Measurements from ENCODE around the gene TEX13D. TPM values are rescaled to one million over a fixed set of nuclear protein-coding genes. Genes with fewer than 3 reads are reported as not detected.

TEX13D gene
- total and polyA plus RNA-seq, 2 of the 8 experiments (the other 6 are each of a cell fraction or from before 2014, with no cell fraction given), result 0.03 to 0.07 TPM

GRCh38 chrX:124307253-124307907 is 25.1 kb upstream of the TEX13D start:
- ChIA-PET POLR2A (ENCODE audit: partially characterized antibody) (no interaction called here), CTCF (ENCODE audit: partially characterized antibody) (interaction anchor here (0.8 kb wide), 1 partner anchor 11 kb away, joined by 3 read pairs; no protein-coding TSS in a partner anchor)
- no peak overlapping the region for H3K14ac ChIP-seq (ENCODE audit: insufficient read length)
- H4K91ac ChIP-seq (replicated peaks; ENCODE audit: insufficient read length, low read length), result no peak overlapping the region
- no peak for FAIRE-seq
- H2AK5ac ChIP-seq (ENCODE audit: low read depth, low read length), result no peak overlapping the region
- H3K56ac ChIP-seq (replicated peaks; ENCODE audit: insufficient read length, low read depth, low read length), result no peak overlapping the region
- no peak overlapping the region for H2AFZ ChIP-seq (ENCODE audit: low read length)
- H3K9me3 ChIP-seq (ENCODE audit: insufficient read depth in 2 of 2, low read depth in 1 of 2, low read length in 1 of 2), result no peaks in the 10 kb centered on the region
- H3K23ac ChIP-seq (ENCODE audit: insufficient read length), result no peak overlapping the region
- H3K79me1 ChIP-seq (ENCODE audit: low read depth, low read length), result no peaks in the 10 kb centered on the region
- no peak for DNase-seq (ENCODE audit: low read depth in 1 of 2, low spot score in 2 of 2)
- H3K4me3 ChIP-seq (ENCODE audit: extremely low read depth in 1 of 4, insufficient read depth in 2 of 4, low read depth in 3 of 4, low read length in 4 of 4), result no peak overlapping the region
- WGBS, 2 experiments (ENCODE audit: extremely low coverage in 1 of 2, insufficient coverage in 1 of 2, insufficient read length in 1 of 2, insufficient replicate concordance in 2 of 2, low coverage in 1 of 2, low lambda C conversion rate in 2 of 2, missing lambda C conversion rate in 1 of 2), result 100% methylated on average over 2 of the region's 2 CpGs; no CpG with 5 or more reads in 1 of the 2 experiments
- no peaks in the 10 kb centered on the region for H3K27me3 ChIP-seq (replicated peaks in 1 of 4; ENCODE audit: control insufficient read depth in 3 of 4, extremely low read depth in 1 of 4, insufficient read depth in 3 of 4, low read length in 3 of 4)
- H4K5ac ChIP-seq (ENCODE audit: insufficient read length, low read depth, low read length), result no peak overlapping the region
- H3K9ac ChIP-seq (replicated peaks in 1 of 4; ENCODE audit: extremely low read depth in 1 of 4, low read depth in 3 of 4, low read length in 3 of 4), result no peak overlapping the region
- H3K18ac ChIP-seq (ENCODE audit: extremely low read depth, low read length), result no peak overlapping the region
- no peak overlapping the region for H3K4me2 ChIP-seq (ENCODE audit: insufficient read depth in 1 of 2, low read depth in 2 of 2, low read length in 2 of 2)
- H3K79me2 ChIP-seq (ENCODE audit: control insufficient read depth in 1 of 2, insufficient read depth in 2 of 2, low read length in 2 of 2), result no peaks in the 10 kb centered on the region
- H2BK5ac ChIP-seq (ENCODE audit: low read depth, low read length), result no peak overlapping the region
- no peak overlapping the region for H3K4ac ChIP-seq (replicated peaks; ENCODE audit: insufficient read length, low read depth, low read length)
- no peaks in the 10 kb centered on the region for H3K4me1 ChIP-seq (replicated peaks in 1 of 4; ENCODE audit: control insufficient read depth in 3 of 4, insufficient read depth in 4 of 4, low read length in 3 of 4)
- no peaks in the 10 kb centered on the region for H3K36me3 ChIP-seq (ENCODE audit: control insufficient read depth in 2 of 4, insufficient read depth in 4 of 4, low read length in 3 of 4)
- no peaks in the 10 kb centered on the region for H3K23me2 ChIP-seq (ENCODE audit: low read depth, low read length)
- no peak overlapping the region for H2BK15ac ChIP-seq (ENCODE audit: low read length)
- H4K20me1 ChIP-seq (replicated peaks in 1 of 2; ENCODE audit: control insufficient read depth in 1 of 2, insufficient read depth in 2 of 2, low read length in 2 of 2), result no peaks in the 10 kb centered on the region
- no peak overlapping the region for H4K8ac ChIP-seq (ENCODE audit: extremely low read depth, insufficient read depth, low read length)
- no peak overlapping the region for H2BK20ac ChIP-seq (ENCODE audit: low read length)
- H2BK120ac ChIP-seq (replicated peaks; ENCODE audit: low read depth, low read length), result no peak overlapping the region
- no peak overlapping the region for H3K27ac ChIP-seq (ENCODE audit: low read depth, low read length)
- no peak overlapping the region for H2BK12ac ChIP-seq (ENCODE audit: low read depth, low read length)
- TF ChIP-seq BRCA1 (IDR thresholded peaks at IDR 0.05; ENCODE audit: low read depth, low read length) (no peak), CEBPB (IDR thresholded peaks at IDR 0.05; ENCODE audit: low read depth, low read length) (no peak), POLR2AphosphoS5 (IDR thresholded peaks at IDR 0.05; ENCODE audit: low read depth, low read length) (no peak), TAF7 (optimal IDR thresholded peaks at IDR 0.05; ENCODE audit: borderline replicate concordance, low read depth, low read length) (no peak), SP1 (IDR thresholded peaks at IDR 0.05; ENCODE audit: low read depth, low read length) (no peak), CHD1 (IDR thresholded peaks at IDR 0.05; ENCODE audit: low read depth, low read length) (no peak), SAP30 (IDR thresholded peaks at IDR 0.05; ENCODE audit: insufficient read depth, insufficient replicate concordance, low read length) (no peak), SIN3A (conservative IDR thresholded peaks at IDR 0.05 in 1 of 2, IDR thresholded peaks at IDR 0.05 in 1 of 2; ENCODE audit: low read depth in 1 of 2, low read length in 2 of 2) (no peak), SIX5 (IDR thresholded peaks at IDR 0.05; ENCODE audit: low read depth, low read length) (no peak), JUND (IDR thresholded peaks at IDR 0.05; ENCODE audit: low read length) (no peak), RBBP5 (IDR thresholded peaks at IDR 0.05; ENCODE audit: borderline replicate concordance, low read depth, low read length) (no peak), USF2 (IDR thresholded peaks at IDR 0.05; ENCODE audit: low read length) (no peak), YY1 (IDR thresholded peaks at IDR 0.05; ENCODE audit: low read depth, low read length) (no peak), CREB1 (IDR thresholded peaks at IDR 0.05) (no peak)
